MM.1S (cell line): ENCODE data around the gene NSMF.

ENCODE experiments used
- EZH2 ChIP-seq: fragments of 300-600 bp; sonication (generic); optimal IDR thresholded peaks from 2 replicates; pipeline ENCODE3; 2017; ENCODE audit warnings: low read depth, mild to moderate bottlenecking, antibody characterized with exemption, low read length, mixed read lengths
- EZH2phosphoT487 ChIP-seq: fragments of 300-600 bp; sonication (generic); IDR thresholded peaks from 2 replicates; pipeline ENCODE4 v1.6.1; 2018; ENCODE audit warnings: antibody characterized with exemption, low read length
- TF ChIP-seq, protein P1 (sequence below): fragments of 300-600 bp; sonication (generic); IDR thresholded peaks from 2 replicates; pipeline ENCODE4 v1.5.1; 2016; ENCODE audit warnings: antibody characterized with exemption, low read length, mixed read lengths

DNA sequence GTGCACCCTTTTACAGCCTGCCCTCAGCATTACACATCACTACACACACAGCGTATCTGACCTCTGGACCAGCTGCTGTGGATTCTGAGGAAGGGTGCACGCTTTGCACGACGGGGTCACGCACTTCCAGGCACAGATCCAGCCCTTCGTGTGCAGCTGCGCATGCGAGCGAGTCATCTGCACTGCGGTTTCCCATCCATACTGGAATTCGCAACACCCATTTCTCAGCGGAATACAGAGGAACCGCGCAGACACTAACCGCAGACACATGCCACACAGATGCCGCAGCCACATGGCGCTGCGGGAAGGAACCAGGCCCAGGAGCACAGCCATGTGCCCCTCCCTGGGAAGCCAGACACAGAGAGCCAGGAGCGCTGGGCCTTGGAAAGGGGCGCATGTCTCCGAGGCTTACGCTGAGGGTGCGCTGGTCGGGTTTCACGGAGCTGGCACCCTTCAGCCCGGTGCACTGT lies 47.6 kb upstream of the NSMF start:
- TF ChIP-seq, protein P1, sequence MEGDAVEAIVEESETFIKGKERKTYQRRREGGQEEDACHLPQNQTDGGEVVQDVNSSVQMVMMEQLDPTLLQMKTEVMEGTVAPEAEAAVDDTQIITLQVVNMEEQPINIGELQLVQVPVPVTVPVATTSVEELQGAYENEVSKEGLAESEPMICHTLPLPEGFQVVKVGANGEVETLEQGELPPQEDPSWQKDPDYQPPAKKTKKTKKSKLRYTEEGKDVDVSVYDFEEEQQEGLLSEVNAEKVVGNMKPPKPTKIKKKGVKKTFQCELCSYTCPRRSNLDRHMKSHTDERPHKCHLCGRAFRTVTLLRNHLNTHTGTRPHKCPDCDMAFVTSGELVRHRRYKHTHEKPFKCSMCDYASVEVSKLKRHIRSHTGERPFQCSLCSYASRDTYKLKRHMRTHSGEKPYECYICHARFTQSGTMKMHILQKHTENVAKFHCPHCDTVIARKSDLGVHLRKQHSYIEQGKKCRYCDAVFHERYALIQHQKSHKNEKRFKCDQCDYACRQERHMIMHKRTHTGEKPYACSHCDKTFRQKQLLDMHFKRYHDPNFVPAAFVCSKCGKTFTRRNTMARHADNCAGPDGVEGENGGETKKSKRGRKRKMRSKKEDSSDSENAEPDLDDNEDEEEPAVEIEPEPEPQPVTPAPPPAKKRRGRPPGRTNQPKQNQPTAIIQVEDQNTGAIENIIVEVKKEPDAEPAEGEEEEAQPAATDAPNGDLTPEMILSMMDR = no peak
- TF ChIP-seq EZH2phosphoT487 = no peak
- no peak for TF ChIP-seq EZH2
